HEK293 (cell line): ENCODE data around the gene UBA1.

Experiments used
- CTCF ChIA-PET: fragments of 350-600 bp; formaldehyde crosslinking; extraction: SDS; loops from one replicate; lab custom pipeline; 2021; ENCODE audit warnings: antibody characterized with exemption; lab: Yijun Ruan, JAX
- POLR2A ChIA-PET: fragments of 300-600 bp; formaldehyde crosslinking; extraction: SDS; loops from one replicate; lab custom pipeline; 2020; ENCODE audit warnings: antibody characterized with exemption, inconsistent platforms; lab: Yijun Ruan, JAX
- H3K27ac ChIP-seq: fragments of 200-500 bp; sonication (Bioruptor generic); 2 replicates; pipeline ENCODE4 v1.5.1; 2014; ENCODE audit warnings: low read depth, low read length, control low read depth, inconsistent platforms; ENCODE audit errors: extremely low read depth
- H3K36me3 ChIP-seq, 2 experiments: fragments of 200-500 bp in 1 of 2; sonication (Bioruptor generic) in 1 of 2; 1 replicate in 1 of 2; 2 replicates in 1 of 2; pipeline ENCODE4 v1.5.1; 2014 to 2017; ENCODE audit warnings: inconsistent platforms in 2 of 2, low read length in 2 of 2; ENCODE audit not compliant: control insufficient read depth in 2 of 2, insufficient read depth in 1 of 2
- H3K4me1 ChIP-seq: fragments of 200-500 bp; sonication (Bioruptor generic); 2 replicates; pipeline ENCODE4 v1.5.1; 2014; ENCODE audit warnings: mild to moderate bottlenecking, low read length, inconsistent platforms; ENCODE audit not compliant: control insufficient read depth, insufficient read depth
- H3K4me3 ChIP-seq: 2 replicates; pipeline ENCODE4 v1.5.1; 2011; ENCODE audit warnings: low read depth, mild to moderate bottlenecking, control low read depth, low read length, moderate library complexity
- H3K9me3 ChIP-seq: fragments of 200-500 bp; sonication (Bioruptor generic); 2 replicates; pipeline ENCODE4 v1.5.1; 2014; ENCODE audit warnings: low read depth, low read length, inconsistent platforms; ENCODE audit not compliant: control insufficient read depth, insufficient read depth
- GLIS1 ChIP-seq: fragments of 450-650 bp; formaldehyde crosslinking; IDR thresholded peaks from 2 replicates; pipeline ENCODE4 v1.5.1; 2016; ENCODE audit warnings: missing biosample characterization, missing genetic modification characterization
- KLF1 ChIP-seq: fragments of 450-650 bp; formaldehyde crosslinking; IDR thresholded peaks from 2 replicates; pipeline ENCODE4 v1.5.1; 2016; ENCODE audit warnings: missing biosample characterization, missing genetic modification characterization
- PBX3 ChIP-seq: sonication (generic); formaldehyde crosslinking; IDR thresholded peaks from 2 replicates; pipeline ENCODE4 v1.8.1; 2022; ENCODE audit warnings: mild to moderate bottlenecking, moderate library complexity, missing genetic modification reagents
- SALL2 ChIP-seq: fragments of 450-650 bp; formaldehyde crosslinking; IDR thresholded peaks from 2 replicates; pipeline ENCODE4 v1.5.0; 2017; ENCODE audit warnings: missing biosample characterization, mild to moderate bottlenecking, missing genetic modification characterization, borderline replicate concordance
- SCRT1 ChIP-seq: fragments of 450-650 bp; formaldehyde crosslinking; IDR thresholded peaks from 2 replicates; pipeline ENCODE4 v1.5.1; 2016; ENCODE audit warnings: missing biosample characterization, missing genetic modification characterization, borderline replicate concordance
- YY1 ChIP-seq: fragments of 450-650 bp; formaldehyde crosslinking; IDR thresholded peaks from 2 replicates; pipeline ENCODE4 v1.5.1; 2018; ENCODE audit warnings: missing biosample characterization, missing genetic modification characterization
- YY2 ChIP-seq: fragments of 450-650 bp; formaldehyde crosslinking; IDR thresholded peaks from 2 replicates; pipeline ENCODE4 v1.5.1; 2016; ENCODE audit warnings: missing biosample characterization, missing genetic modification characterization
- ZBTB44 ChIP-seq: fragments of 450-650 bp; IDR thresholded peaks from 2 replicates; pipeline ENCODE4 v1.5.1; 2018; ENCODE audit warnings: missing biosample characterization, mild to moderate bottlenecking, missing genetic modification characterization
- ZBTB8A ChIP-seq: fragments of 450-650 bp; formaldehyde crosslinking; IDR thresholded peaks from 2 replicates; pipeline ENCODE4 v1.5.1; 2016; ENCODE audit warnings: missing biosample characterization, missing genetic modification characterization
- ZFP3 ChIP-seq: fragments of 450-650 bp; formaldehyde crosslinking; IDR thresholded peaks from 2 replicates; pipeline ENCODE4 v1.5.1; 2016; ENCODE audit warnings: low read depth, missing biosample characterization, missing genetic modification characterization
- ZNF114 ChIP-seq: fragments of 450-650 bp; formaldehyde crosslinking; IDR thresholded peaks from 2 replicates; pipeline ENCODE4 v1.5.0; 2017; ENCODE audit warnings: missing biosample characterization, missing genetic modification characterization
- ZNF146 ChIP-seq: fragments of 450-650 bp; formaldehyde crosslinking; IDR thresholded peaks from 2 replicates; pipeline ENCODE4 v1.5.1; 2016; ENCODE audit warnings: missing biosample characterization, missing genetic modification characterization
- ZNF169 ChIP-seq: fragments of 450-650 bp; formaldehyde crosslinking; IDR thresholded peaks from 2 replicates; pipeline ENCODE4 v1.5.1; 2016; ENCODE audit warnings: missing biosample characterization, missing genetic modification characterization
- ZNF223 ChIP-seq: fragments of 450-650 bp; formaldehyde crosslinking; IDR thresholded peaks from 2 replicates; pipeline ENCODE4 v1.5.1; 2016; ENCODE audit warnings: missing biosample characterization, missing genetic modification characterization
- ZNF24 ChIP-seq: fragments of 450-650 bp; formaldehyde crosslinking; IDR thresholded peaks from 2 replicates; pipeline ENCODE4 v1.5.1; 2016; ENCODE audit warnings: missing biosample characterization, missing genetic modification characterization
- ZNF362 ChIP-seq: fragments of 450-650 bp; formaldehyde crosslinking; IDR thresholded peaks from 2 replicates; pipeline ENCODE4 v1.5.1; 2016; ENCODE audit warnings: missing biosample characterization, missing genetic modification characterization
- ZNF394 ChIP-seq: fragments of 450-650 bp; formaldehyde crosslinking; IDR thresholded peaks from 2 replicates; pipeline ENCODE4 v1.5.1; 2016; ENCODE audit warnings: missing biosample characterization, missing genetic modification characterization, mild to moderate bottlenecking, moderate library complexity, borderline replicate concordance
- ZNF404 ChIP-seq: fragments of 450-650 bp; formaldehyde crosslinking; IDR thresholded peaks from 2 replicates; pipeline ENCODE4 v1.5.1; 2017; ENCODE audit warnings: missing biosample characterization, missing genetic modification characterization
- ZNF423 ChIP-seq: fragments of 450-650 bp; formaldehyde crosslinking; IDR thresholded peaks from 2 replicates; pipeline ENCODE4 v1.5.1; 2016; ENCODE audit warnings: missing biosample characterization, missing genetic modification characterization
- ZNF473 ChIP-seq: fragments of 450-650 bp; formaldehyde crosslinking; IDR thresholded peaks from 2 replicates; pipeline ENCODE4 v1.5.1; 2017; ENCODE audit warnings: missing biosample characterization, missing genetic modification characterization
- ZNF596 ChIP-seq: fragments of 450-650 bp; IDR thresholded peaks from 2 replicates; pipeline ENCODE4 v1.5.0; 2018; ENCODE audit warnings: missing biosample characterization, mild to moderate bottlenecking, missing genetic modification characterization, moderate library complexity
- ZNF629 ChIP-seq: fragments of 450-650 bp; formaldehyde crosslinking; IDR thresholded peaks from 2 replicates; pipeline ENCODE4 v1.5.1; 2017; ENCODE audit warnings: missing biosample characterization, missing genetic modification characterization
- ZNF654 ChIP-seq: fragments of 450-650 bp; formaldehyde crosslinking; IDR thresholded peaks from 2 replicates; pipeline ENCODE4 v1.5.1; 2016; ENCODE audit warnings: low read depth, missing biosample characterization, missing genetic modification characterization
- ZNF837 ChIP-seq: fragments of 450-650 bp; formaldehyde crosslinking; IDR thresholded peaks from 2 replicates; pipeline ENCODE4 v1.5.1; 2016; ENCODE audit warnings: missing biosample characterization, missing genetic modification characterization
- ZNF843 ChIP-seq: fragments of 450-650 bp; formaldehyde crosslinking; IDR thresholded peaks from 2 replicates; pipeline ENCODE4 v1.5.1; 2016; ENCODE audit warnings: missing biosample characterization, missing genetic modification characterization
- TF ChIP-seq, protein P1 (sequence below): fragments of 450-650 bp; formaldehyde crosslinking; IDR thresholded peaks from 2 replicates; pipeline ENCODE4 v1.5.1; 2016; ENCODE audit warnings: missing biosample characterization, missing genetic modification characterization, borderline replicate concordance
- TF ChIP-seq, protein P2 (sequence below): fragments of 450-650 bp; formaldehyde crosslinking; IDR thresholded peaks from 2 replicates; pipeline ENCODE4 v1.5.1; 2016; ENCODE audit warnings: missing biosample characterization, missing genetic modification characterization, low read depth

The UBA1 gene

GRCh38 chrX:47242321-47242720 lies 48.7 kb downstream of the UBA1 start:
- Histone ChIP-seq H3K9me3 (no peaks in the 10 kb centered on the region), H3K4me3 (no peak overlapping the region), H3K36me3 (peaks cover 30 to 82% of the 10 kb centered on the region in 2 experiments), H3K4me1 (no peaks in the 10 kb centered on the region), H3K27ac (no peak overlapping the region)
- CTCF ChIA-PET, result interaction anchor here (0.7 kb wide), 1 partner anchor 69 kb away, joined by 3 read pairs; no protein-coding TSS in a partner anchor
- TF ChIP-seq ZNF362 (tag by site-specific recombination), result no peak
- TF ChIP-seq ZNF837 (tag by site-specific recombination), result no peak
- no peak for TF ChIP-seq SCRT1 (tag by site-specific recombination)
- no peak for TF ChIP-seq ZNF404 (tag by site-specific recombination)
- no peak for TF ChIP-seq ZBTB8A
- TF ChIP-seq ZNF146 (tag by site-specific recombination), result no peak
- TF ChIP-seq ZBTB44 (tag by site-specific recombination), result no peak
- TF ChIP-seq ZNF394 (tag by site-specific recombination), result no peak
- no peak for TF ChIP-seq ZNF223 (tag by site-specific recombination)
- TF ChIP-seq YY1 (tag by site-specific recombination), result no peak
- no peak for TF ChIP-seq ZNF423 (tag by site-specific recombination)
- TF ChIP-seq ZNF473 (tag by site-specific recombination), result no peak
- TF ChIP-seq, protein P1, sequence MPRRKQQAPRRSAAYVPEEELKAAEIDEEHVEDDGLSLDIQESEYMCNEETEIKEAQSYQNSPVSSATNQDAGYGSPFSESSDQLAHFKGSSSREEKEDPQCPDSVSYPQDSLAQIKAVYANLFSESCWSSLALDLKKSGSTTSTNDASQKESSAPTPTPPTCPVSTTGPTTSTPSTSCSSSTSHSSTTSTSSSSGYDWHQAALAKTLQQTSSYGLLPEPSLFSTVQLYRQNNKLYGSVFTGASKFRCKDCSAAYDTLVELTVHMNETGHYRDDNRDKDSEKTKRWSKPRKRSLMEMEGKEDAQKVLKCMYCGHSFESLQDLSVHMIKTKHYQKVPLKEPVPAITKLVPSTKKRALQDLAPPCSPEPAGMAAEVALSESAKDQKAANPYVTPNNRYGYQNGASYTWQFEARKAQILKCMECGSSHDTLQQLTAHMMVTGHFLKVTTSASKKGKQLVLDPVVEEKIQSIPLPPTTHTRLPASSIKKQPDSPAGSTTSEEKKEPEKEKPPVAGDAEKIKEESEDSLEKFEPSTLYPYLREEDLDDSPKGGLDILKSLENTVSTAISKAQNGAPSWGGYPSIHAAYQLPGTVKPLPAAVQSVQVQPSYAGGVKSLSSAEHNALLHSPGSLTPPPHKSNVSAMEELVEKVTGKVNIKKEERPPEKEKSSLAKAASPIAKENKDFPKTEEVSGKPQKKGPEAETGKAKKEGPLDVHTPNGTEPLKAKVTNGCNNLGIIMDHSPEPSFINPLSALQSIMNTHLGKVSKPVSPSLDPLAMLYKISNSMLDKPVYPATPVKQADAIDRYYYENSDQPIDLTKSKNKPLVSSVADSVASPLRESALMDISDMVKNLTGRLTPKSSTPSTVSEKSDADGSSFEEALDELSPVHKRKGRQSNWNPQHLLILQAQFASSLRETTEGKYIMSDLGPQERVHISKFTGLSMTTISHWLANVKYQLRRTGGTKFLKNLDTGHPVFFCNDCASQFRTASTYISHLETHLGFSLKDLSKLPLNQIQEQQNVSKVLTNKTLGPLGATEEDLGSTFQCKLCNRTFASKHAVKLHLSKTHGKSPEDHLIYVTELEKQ, result no peak
- no peak for TF ChIP-seq ZNF629 (tag by site-specific recombination)
- no peak for TF ChIP-seq SALL2 (tag by site-specific recombination)
- no peak for TF ChIP-seq ZNF654
- no peak for TF ChIP-seq KLF1 (tag by site-specific recombination)
- no peak for TF ChIP-seq ZFP3 (tag by site-specific recombination)
- TF ChIP-seq ZNF596 (tag by site-specific recombination), result no peak
- no peak for TF ChIP-seq ZNF843 (tag by site-specific recombination)
- POLR2A ChIA-PET, result no interaction called here

DNA sequence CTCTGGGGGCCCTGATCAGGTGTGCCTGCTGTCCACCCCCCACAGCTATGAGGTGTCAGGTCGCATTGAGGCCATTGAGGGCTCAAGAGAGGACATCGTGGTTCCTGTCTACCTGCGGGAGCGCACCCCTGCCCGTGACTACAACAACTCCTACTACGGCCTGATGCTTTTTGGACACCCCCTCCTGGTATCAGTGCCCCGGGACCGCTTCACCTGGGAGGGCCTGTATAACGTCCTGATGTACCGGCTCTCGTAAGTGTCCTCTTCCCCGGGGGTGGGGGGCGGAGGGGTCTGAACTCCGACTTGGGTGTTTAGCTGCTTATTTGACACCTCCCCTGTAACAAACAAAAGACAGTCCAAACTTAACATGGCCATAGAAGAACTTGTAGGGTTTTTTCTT lies 49.7 kb downstream of the UBA1 start:
- Histone ChIP-seq H3K4me1 (no peaks in the 10 kb centered on the region), H3K36me3 (peaks cover 30 to 92% of the 10 kb centered on the region in 2 experiments), H3K4me3 (no peak overlapping the region), H3K27ac (0 out of 2 replicates have a peak overlapping the region, but pooled peaks have one; percentile 27), H3K9me3 (no peaks in the 10 kb centered on the region)
- CTCF ChIA-PET, result no interaction called here
- POLR2A ChIA-PET, result no interaction called here
- no peak for TF ChIP-seq ZNF24 (tag by site-specific recombination)
- no peak for TF ChIP-seq YY2 (tag by site-specific recombination)
- TF ChIP-seq GLIS1, result no peak
- TF ChIP-seq ZNF114 (tag by site-specific recombination), result no peak
- TF ChIP-seq KLF1 (tag by site-specific recombination), result no peak
- TF ChIP-seq, protein P2, sequence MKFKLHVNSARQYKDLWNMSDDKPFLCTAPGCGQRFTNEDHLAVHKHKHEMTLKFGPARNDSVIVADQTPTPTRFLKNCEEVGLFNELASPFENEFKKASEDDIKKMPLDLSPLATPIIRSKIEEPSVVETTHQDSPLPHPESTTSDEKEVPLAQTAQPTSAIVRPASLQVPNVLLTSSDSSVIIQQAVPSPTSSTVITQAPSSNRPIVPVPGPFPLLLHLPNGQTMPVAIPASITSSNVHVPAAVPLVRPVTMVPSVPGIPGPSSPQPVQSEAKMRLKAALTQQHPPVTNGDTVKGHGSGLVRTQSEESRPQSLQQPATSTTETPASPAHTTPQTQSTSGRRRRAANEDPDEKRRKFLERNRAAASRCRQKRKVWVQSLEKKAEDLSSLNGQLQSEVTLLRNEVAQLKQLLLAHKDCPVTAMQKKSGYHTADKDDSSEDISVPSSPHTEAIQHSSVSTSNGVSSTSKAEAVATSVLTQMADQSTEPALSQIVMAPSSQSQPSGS (tag by site-specific recombination), result no peak
- no peak for TF ChIP-seq ZNF169 (tag by site-specific recombination)
- no peak for TF ChIP-seq PBX3 (CRISPR knock-in tag)
